HG03064 (cell line): ENCODE measurements around the gene FBXW5.

Source experiments
- ATAC-seq: cut with Tn5 transposase; IDR thresholded peaks from one replicate; pipeline ENCODE4 v1.9.1; 2021; ENCODE audit warnings: low read depth; ENCODE audit not compliant: unreplicated experiment

Gene FBXW5

DNA sequence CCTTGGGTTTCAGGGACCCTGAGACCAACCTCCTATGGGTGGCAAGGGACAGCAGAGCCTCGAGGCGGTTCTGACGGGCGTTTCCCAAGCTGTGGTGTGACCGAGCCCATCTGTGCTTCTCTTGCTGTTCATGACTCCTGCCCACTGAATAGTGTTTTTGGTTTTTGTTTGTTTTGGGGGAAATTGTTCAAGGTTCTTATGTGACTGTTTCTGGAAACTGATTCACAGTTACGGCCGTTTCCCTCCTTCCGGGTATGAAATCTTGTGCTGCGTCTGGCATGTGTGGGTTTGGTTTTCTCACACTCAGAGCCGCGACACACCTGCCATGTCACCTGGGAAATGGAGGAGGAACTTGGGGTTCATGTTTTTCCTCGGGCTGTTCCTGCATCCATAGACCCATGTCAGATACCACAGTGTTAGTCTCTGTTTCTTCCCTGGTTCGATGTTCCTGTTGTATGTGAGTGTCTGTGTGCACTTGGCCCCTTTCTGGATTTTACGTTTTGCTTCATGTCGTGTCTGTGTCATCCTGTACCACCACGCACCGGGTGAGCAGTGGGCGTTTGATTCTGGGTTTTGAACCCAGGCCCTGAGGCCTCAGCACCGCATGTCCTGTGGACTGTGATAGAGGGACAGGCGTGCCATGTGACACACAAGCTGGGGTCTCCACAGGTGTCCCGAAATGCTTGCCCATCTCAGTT is 28.8 kb downstream of the FBXW5 start:
- no peak for ATAC-seq

DNA sequence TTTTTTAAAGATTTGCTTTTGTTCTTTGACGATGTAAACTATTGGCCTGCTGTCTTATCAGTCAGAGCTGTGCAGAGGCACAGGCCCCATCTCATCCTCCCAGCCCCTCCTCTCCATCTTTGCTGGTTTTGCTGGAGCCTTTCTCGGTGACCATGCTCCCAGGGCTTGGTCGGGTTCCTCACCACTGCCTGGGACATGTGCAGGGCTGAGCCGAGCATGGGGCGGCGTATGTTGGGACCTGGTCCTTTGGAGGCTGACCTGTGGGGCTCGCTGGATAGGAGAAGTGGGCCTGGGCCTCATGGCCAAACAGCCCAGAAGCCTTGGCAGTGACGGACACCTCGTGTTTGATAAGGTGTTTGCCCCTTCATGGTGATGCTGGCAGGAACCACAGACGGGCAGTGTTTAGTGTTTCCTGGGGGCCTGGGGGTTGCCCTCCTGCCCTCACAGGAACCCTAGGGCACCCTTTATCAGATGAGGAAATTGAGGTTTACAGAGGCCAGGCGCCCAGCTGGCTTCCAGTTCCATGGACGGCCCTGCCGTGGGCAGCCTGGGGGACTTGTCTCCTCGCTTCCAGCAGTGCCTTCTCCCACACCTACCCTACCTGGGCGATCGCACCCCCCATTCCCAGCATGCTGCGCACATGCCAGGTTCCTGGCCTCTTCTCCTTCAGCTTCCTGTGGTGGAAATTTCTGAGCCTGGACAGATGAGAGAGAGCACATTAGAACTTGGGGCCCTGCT is 30.7 kb downstream of the FBXW5 start:
- ATAC-seq: no peak

DNA sequence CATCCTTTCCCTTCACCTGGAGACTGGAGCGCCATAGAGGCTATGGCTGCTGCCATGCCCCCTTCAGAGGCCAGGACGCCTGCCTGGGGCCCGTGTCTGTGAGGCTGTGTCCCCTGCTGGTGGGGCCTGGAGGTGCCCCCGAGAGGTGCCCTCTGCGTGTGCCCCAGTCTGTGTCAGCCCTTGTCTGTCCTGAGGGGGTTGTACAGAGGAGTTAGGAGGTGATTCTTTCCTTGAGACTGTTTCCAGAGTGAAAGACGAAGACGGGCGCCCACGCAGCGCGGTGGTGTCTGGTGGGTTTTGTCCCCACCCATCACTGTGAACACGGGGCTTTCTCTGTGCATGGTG is 33.7 kb downstream of the FBXW5 start:
- ATAC-seq: no peak

DNA sequence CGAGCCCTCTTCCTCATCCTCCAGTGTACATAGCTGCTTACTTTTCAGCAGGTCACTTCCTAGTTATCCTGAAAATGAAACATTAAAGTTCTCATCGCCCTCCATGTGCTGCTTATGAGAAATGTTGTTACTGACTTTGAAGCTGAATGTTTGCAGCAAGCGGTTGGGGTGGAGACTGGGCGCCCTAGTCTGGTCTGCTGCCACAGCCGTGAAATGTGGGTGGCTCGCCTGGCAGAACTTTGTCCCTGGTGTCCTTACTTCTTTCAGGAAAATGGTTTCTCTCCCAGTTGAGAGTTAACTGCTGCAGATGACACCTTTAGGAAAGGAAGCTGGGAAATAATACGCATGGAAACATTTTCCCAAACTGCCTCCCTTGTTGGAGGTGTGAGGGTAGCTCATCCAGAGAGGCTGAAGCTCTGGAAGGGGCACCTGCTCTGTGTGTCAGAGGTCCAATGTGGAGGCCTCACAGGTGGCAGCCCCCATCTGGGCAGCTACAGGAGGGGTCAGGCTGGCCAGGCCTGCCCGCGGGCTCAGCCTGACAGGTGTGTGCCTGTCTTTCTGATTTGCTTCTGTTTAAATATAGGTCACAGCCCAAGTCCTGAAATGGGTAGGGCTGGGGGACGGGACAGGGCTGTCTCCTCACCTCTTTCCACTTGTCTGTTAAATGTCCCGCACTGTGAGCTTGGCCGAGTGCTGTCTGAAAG is 34.2 kb downstream of the FBXW5 start:
- ATAC-seq: no peak

DNA sequence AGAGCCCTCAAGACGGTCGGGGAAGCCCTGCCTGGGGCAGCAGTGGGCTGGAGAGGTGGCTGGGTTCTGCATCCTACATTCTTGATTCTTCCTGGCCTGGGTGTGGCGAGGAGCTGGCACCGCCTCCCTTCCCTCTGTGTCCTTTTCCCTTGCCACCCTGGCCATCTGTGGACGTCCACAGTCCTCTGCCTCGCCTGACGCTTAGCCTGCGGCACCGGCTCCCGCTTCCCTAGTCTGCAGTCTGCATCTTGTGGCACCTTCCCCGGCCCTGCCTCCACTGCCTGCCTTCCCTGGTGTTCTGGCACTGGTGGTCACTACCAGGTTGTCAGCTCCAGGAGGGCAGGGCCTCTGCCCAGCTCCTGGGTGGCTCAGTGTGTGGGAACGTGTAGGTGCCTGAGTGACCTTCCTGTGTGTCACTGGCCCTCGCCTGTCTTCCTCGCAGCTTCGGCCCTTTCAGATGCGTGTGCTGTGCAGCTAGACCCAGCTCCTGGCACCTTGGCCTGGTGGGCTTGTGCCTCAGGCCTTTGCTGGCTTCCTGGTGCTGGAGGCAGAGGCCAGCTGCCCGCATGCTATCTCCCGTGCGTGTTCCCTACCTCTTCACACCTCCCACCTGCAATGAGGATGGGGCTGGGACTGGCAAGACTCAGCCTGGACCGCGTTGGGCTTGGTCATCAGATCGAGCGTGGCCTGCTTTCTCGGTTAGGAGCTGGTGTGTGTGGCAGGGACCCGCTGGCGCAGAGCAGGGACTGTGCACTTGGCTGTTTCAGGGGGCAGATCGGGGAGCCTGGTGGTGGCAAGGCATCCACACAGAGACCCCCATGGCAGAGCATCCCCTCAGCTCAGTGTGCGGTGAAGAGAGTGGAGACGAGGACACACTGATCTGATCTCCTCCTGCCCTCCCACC is 37.3 kb downstream of the FBXW5 start:
- no peak for ATAC-seq

DNA sequence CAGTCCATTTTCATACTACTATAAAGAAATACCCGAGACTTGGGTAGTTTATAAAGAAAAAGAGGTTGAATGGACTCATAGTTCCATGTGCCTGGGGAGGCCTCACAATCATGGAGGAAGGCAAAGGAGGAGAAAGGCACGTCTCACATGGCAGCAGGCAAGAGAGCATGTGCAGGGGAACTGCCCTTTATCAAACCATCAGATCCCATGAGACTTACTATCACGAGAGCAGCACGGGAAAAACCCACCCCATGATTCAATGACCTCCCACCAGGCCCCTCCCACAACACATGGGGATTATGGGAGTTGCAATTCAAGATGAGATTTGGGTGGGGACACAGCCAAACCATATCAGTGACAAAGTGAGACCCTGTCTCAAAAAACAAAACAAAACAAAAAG is 38.3 kb downstream of the FBXW5 start:
- ATAC-seq: no peak

DNA sequence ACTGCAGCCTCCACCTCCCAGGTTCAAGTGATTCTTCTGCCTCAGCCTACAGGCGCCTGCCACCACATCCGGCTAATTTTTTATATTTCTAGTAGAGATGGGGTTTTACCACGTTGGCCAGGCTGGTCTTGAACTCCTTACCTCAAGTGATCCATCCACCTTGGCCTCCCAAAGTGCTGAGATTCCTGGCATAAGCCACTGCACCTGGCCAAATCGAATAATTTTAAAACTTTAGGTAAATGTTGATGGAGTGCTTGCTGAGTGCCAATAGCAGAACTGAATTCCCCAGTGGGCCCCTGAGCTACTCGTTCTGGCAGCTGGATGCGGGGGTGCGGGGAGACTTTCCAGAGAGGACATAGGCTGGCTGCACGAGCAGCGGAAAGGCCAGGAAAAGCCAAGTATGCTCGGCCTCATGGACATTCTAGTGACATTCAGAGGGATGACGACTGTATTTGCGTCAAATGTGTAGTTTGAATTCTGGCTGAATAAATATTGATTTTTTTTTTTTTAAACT is 41.4 kb downstream of the FBXW5 start:
- no peak for ATAC-seq

DNA sequence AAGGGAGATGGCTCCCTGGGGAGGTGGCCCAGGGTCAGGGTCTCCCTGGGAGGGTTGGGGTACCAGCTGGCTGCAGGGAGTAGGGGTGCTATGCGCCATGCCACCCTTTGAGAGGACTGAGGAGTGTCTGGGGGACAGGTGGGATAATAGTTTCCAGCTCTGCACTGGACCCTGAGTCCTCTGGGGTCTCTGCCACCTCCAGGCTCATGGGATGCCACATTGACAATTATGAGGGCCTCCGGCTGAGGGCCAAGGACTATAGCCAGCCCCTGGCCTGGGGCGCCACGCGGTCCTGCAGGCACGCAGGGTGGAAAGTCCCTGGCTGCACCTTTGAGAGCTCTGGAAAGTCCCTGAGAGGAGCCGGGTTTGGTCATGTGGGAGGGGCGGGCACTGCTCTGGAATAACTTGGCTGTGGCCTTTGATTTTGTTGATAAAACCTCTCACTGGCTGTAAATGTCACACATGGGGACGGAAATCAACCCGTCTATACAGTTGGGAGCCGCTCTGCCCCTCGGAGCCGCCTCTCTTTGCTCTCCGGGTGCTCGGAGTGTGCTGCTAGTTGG is 42.2 kb downstream of the FBXW5 start:
- peak; percentile 32 for ATAC-seq

DNA sequence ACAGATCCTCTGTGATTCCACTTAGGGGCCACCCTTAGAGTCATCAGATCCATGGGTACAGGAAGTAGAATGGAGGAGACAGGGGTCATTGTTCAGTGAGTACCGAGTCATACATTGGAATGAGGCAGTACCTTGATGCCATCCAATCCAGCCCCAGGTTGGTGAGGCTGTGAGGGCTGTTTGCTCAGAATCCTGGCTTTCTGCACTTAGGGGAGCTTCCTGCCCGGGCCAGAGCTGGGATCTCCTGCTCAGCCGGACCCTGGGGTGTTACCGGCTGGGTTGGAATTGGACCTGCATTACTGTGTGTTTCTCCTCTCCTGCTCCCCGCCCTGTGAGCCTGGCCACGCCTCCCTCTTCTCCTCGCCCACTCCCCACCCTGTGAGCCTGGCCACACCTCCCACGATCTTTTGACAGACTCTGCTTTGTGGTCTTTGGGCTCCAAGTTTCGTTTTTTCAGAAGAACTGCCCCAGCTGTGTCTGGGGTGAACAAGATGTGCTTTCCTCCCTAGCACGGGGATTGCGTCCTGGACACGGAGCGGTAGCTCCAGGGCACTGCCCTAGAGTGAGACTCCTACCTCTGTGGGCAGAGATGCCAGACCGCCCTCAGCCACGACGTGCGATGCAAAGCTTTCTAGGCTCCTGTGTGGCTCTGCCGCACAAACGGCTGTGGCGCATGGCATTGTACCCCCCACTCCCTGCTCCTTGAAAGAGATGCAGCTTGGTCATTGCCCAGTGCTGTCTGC is 42.9 kb downstream of the FBXW5 start:
- peak; percentile 36 for ATAC-seq

DNA sequence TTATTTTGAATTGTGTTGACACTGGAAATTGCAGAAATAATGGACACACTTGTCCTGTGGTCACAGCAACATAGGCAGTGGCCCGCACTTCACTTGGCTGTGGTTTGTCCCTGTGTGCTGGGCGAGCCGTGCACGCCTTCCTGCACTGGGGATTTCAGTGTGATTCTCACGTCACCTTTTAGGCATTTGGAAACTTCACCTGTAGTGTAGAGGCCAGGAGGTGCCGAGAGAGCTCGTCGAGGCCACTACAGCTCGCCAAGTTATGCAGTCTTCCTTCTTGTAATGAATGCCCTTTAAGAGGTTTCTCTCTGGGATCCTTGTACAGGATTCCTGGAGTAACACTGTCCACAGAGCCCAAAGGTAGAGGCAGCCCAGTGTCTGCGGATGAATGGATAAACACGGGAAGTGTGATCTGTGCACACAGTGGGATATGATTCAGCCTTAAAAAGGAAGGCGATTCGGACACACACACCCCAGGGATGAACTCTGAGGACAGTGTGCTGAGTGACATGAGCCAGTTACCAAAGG is 43.5 kb downstream of the FBXW5 start:
- no peak for ATAC-seq

DNA sequence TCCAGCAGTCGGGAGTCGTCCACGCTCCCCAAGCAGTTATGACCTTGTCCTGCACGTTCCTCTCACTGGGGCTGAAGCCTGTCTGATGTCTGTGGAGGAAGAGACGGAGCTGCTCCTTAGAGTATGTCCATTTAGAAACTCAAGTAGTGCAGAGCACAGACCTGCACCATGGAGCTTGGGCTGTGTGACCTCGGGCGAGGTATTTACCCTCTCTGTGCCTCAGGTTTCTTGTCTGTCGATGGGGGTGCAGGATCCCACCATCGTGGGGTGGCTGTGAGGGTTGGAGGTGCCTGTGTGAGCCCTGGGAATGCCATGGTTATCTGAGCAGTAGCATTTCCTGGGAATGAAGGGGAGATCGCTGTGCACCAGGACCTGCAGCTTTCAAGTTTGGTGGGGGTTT is 44.0 kb downstream of the FBXW5 start:
- ATAC-seq: no peak

DNA sequence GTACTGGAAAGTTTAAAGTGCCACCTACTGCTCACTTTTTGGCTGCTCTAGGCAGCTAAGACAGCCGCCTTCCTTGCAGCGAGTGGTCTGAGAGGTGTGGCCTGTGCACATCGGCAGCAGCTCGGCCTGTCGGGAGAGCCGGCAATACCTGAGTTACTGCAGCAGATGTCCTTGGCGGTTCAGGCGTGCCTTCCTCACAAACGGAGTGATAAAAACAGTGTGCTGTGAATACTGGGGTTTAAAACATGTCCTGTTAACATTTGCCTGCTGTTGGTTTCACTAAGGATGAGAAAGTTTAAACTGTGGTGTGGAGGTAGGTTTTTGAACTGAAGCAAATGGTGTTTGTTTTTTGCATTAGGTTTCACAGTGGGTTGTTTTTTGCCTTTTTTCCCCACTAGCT is 45.3 kb downstream of the FBXW5 start:
- ATAC-seq: no peak

DNA sequence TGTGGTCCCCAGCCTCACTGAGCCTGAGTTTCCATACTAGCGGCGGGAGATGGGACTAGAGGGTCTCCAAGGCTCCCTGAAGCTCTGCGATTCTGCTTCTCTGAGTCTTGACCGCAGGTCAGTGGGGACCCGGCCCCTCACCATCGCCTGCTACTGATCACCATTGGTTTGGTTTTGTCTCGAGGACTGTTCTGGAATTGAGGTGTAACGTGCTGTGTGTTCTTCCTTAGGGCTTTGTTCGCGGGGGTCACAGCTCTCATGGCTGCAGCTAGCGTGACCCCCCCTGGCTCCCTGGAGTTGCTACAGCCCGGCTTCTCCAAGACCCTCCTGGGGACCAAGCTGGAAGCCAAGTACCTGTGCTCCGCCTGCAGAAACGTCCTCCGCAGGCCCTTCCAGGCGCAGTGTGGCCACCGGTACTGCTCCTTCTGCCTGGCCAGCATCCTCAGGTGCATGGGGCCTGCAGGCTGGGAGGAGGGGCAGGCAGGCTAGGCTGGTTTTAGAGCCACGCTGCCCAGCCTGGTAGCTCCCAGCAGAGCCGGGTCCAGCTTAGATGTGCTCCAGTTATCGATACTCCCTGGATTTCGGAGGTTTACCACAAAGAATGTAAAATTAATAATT is 45.9 kb downstream of the FBXW5 start:
- no peak for ATAC-seq

DNA sequence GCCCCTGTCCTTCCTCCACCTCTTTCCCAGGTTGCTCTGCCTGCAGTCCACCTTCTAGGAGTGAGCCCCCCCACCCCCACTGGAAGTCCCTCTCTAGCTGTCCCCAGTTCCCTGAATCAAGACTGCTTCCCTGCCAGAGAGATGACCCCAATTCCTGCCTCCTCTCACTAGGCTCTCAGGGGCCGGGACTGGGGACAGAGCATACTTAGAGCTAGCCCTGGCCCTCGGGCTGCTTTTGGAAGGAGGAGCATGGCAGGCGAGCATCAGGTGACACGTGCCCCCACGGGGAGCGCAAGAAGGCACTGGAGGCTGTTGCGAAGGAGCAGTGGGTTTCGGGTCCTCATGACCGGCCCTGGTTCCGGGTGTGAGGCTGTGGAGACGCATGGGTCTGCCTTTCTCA is 48.5 kb downstream of the FBXW5 start:
- no peak for ATAC-seq

DNA sequence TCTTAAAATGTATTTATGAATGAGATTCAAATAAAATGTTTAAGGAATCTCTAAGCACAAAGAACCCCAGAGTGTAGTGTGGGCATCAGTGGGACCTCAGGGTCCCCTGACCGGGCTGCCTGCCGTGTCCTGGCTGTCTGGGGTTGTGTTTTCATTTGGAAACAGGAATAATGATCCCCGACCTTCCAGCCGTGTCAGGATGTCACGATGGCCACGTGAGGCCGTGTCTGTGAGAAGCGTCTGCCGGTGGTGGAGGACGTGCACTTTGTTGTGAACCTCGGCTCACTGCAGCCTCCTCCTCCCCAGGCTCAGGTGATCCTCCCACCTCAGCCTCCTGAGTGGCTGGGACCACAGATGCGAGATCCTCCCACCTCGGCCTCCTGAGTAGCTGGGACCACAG is 53.9 kb downstream of the FBXW5 start:
- no peak for ATAC-seq
